ENCODE results near the gene SLCO3A1.

The SLCO3A1 gene

DNA sequence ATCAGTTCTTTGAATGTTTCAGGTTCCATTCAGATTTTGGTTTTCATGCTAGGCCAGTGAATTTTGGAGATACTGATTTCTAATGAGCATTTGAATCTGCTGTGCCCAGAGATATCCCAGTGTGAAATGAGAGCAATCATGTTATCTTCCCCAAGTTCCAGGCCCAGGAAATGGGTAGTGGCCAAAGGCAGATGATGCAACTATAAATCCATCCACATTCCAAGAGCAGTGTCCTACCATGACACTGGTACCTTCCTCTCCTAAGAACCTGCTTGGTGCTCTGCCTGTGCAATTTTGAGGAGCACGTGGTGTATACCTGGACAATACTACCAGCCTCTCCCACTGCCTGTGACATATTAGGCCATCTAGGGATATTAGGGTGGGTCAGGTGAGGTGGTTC lies 186.8 kb downstream of the SLCO3A1 start:
- TF ChIP-seq, protein P1, sequence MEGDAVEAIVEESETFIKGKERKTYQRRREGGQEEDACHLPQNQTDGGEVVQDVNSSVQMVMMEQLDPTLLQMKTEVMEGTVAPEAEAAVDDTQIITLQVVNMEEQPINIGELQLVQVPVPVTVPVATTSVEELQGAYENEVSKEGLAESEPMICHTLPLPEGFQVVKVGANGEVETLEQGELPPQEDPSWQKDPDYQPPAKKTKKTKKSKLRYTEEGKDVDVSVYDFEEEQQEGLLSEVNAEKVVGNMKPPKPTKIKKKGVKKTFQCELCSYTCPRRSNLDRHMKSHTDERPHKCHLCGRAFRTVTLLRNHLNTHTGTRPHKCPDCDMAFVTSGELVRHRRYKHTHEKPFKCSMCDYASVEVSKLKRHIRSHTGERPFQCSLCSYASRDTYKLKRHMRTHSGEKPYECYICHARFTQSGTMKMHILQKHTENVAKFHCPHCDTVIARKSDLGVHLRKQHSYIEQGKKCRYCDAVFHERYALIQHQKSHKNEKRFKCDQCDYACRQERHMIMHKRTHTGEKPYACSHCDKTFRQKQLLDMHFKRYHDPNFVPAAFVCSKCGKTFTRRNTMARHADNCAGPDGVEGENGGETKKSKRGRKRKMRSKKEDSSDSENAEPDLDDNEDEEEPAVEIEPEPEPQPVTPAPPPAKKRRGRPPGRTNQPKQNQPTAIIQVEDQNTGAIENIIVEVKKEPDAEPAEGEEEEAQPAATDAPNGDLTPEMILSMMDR (IDR thresholded peaks at IDR 0.05; ENCODE audit: insufficient read depth, low read depth, low read length, missing control alignments), result no peak
- DNase-seq (ENCODE audit: low read depth), result no peak
- no peak overlapping the region for H3K4me3 ChIP-seq (ENCODE audit: low read length)

DNA sequence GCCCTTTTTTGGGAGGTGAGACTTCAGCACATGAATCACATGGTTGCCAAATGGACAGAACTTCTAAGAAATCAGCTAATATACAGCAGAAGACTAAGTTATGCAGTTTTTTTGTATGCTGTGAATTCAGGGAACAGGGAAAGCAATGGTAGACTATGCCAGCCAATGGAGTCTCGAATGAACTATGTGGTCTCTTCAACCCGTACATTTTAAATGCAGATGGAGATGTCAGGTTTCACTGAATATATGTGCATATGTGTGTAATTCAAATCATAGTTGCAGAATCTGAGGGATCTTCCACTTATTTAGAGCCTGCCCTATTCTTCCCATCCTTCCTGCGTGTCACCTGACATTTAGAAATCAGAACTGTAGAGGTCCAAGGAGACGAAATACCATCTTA lies 187.9 kb downstream of the SLCO3A1 start:
- TF ChIP-seq, protein P1 (IDR thresholded peaks at IDR 0.05; ENCODE audit: insufficient read depth, low read depth, low read length, missing control alignments), result no peak
- no peak overlapping the region for H3K4me3 ChIP-seq (ENCODE audit: low read length)
- DNase-seq (ENCODE audit: low read depth), result no peak

DNA sequence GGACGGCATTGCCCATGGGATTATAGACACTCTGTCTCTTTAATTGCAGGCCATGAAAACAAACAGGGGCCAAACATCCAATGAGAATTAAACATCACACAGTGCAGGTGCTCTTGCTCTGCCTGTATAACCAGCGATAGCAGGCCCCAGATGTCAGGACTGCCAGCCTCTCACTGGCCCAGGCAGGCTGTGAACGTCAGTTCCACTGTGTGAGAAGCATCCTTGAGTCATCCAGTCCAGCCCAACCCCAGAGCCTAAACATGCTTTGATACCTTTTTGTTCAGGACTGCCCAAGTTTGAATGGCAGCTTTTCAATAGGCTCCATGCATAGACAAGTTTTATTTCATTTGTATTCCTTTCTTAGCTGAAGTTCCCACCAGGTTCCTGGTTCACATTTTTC lies 189.8 kb downstream of the SLCO3A1 start:
- peak; percentile 82 for DNase-seq (ENCODE audit: low read depth)
- TF ChIP-seq, protein P1 (IDR thresholded peaks at IDR 0.05; ENCODE audit: insufficient read depth, low read depth, low read length, missing control alignments), result no peak
- no peak overlapping the region for H3K4me3 ChIP-seq (ENCODE audit: low read length)

DNA sequence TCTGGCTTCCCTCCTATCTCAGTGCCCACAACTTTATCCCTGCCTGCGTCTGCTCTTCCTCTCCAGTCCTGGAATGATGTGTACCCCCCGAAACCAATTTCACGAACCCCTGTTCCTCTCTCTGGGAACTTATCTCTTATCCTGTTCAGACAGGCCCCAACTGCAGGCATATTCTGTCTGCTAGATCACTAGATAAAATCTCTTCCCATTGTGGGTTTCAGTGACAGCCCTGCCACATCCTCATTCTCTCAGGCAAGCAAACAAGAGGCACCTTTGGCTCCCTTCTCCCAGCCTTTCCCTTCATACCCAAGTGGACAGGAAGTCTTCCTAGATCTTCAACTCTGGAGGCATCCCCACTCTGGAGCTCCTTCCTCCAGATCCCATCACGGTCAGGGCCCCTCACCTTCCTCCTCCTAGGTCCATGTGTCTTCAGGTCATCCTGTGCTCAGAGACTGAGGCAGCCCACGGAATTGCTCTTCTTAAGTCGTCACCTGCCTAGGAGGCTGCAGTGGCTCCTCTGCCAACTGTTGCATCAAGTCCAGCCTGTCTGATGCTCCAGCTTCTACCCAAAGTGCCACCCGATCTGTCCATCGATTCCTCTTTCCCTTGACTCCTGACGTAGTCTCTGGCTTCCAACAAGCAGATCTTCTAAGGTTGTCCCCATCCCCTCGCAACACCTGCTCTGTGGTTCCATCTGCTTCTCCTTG lies 190.8 kb downstream of the SLCO3A1 start:
- DNase-seq (ENCODE audit: low read depth), result no peak
- TF ChIP-seq, protein P1 (IDR thresholded peaks at IDR 0.05; ENCODE audit: insufficient read depth, low read depth, low read length, missing control alignments), result no peak

DNA sequence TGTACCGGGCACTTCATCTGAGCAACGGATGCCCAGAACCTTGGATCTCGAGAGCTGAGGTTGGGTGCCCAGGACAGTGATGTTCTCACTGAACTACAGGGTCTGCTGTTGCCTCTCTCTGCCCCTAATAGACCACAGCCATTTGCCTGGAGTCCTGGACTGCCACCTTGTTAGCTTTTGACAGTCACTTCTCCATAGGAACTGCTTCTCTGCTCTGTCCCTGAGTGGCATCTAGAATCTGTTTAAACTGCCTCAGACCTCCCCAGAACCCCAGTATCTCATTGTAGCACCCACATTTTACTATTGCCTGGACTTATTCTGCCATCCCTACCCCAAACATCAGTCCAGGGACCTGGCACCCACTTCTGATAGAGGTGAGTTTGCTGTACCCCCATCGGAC lies 194.4 kb downstream of the SLCO3A1 start:
- DNase-seq (ENCODE audit: low read depth), result no peak
- H3K4me3 ChIP-seq (ENCODE audit: low read length), result no peak overlapping the region
- TF ChIP-seq, protein P1 (IDR thresholded peaks at IDR 0.05; ENCODE audit: insufficient read depth, low read depth, low read length, missing control alignments), result no peak

More for the DNA sequence above, 190.8 kb downstream of the SLCO3A1 start:
- no peak overlapping the region for H3K4me3 ChIP-seq (ENCODE audit: low read length)

DNA sequence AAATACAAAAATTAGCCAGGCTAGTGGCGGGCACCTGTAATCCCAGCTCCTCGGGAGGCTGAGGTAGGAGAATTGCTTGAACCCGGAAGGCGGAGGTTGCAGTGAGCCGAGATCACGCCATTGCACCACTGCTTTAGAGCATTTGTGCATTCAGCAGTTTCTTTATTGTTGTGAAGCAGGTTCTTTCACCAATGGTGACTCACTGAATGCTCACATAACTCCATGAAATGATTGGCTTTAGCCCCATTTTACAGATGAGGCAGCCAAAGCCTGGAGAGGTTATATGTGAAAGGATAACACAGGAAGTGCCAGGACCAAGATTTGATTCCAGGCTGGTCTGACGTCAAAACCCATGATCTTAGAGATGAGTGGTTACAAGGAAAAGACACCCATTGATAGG lies 195.2 kb downstream of the SLCO3A1 start:
- TF ChIP-seq, protein P1 (IDR thresholded peaks at IDR 0.05; ENCODE audit: insufficient read depth, low read depth, low read length, missing control alignments), result no peak
- peak; percentile 25 for DNase-seq (ENCODE audit: low read depth)
- no peak overlapping the region for H3K4me3 ChIP-seq (ENCODE audit: low read length)

Data from epithelial cell of esophagus (primary cell).